Activated effector memory CD4-positive, alpha-beta T cell treated with Interleukin-2 at 50 U/mL for 16 hours (primary cell): Measurements from ENCODE around the gene ILF3.
A peak's percentile ranks its signal among the peaks of the same experiment; 100 is the strongest.
"Not testable (repeated sequence)": the region's sequence is repeated elsewhere in the genome, so short reads cannot be mapped to it uniquely, and the experiment has no call there.

ENCODE experiments used
- DNase-seq: peaks from one replicate; pipeline ENCODE4 v3.0.0-alpha.2; 2020

Gene ILF3

GRCh38 chr19:10643172-10643967 is 10.8 kb upstream of the ILF3 start:
- no peak for DNase-seq

- DNase-seq: no peak
Measured at GRCh38 chr19:10643968-10644259, 10.2 kb upstream of the ILF3 start.

- DNase-seq: peak; percentile 74
Measured at GRCh38 chr19:10644260-10645007, 9.7 kb upstream of the ILF3 start.

GRCh38 chr19:10646456-10647159 is 7.5 kb upstream of the ILF3 start:
- no peak for DNase-seq

- no peak for DNase-seq
Measured at GRCh38 chr19:10648360-10648759, 5.8 kb upstream of the ILF3 start.

- DNase-seq: no peak
Measured at GRCh38 chr19:10651851-10652250, 2.3 kb upstream of the ILF3 start.

GRCh38 chr19:10653482-10653731 is 739 bp upstream of the ILF3 start:
- no peak for DNase-seq

- peak; percentile 57 for DNase-seq
Measured at GRCh38 chr19:10654610-10655456, 687 bp downstream of the ILF3 start.

- no peak for DNase-seq
Measured at GRCh38 chr19:10655457-10656312, 1.5 kb downstream of the ILF3 start.

GRCh38 chr19:10660346-10660745 is 6.2 kb downstream of the ILF3 start:
- DNase-seq: no peak

GRCh38 chr19:10661946-10662345 is 7.8 kb downstream of the ILF3 start:
- no peak for DNase-seq

GRCh38 chr19:10662384-10663251 is 8.5 kb downstream of the ILF3 start:
- DNase-seq: no peak

GRCh38 chr19:10663252-10663563 is 9.1 kb downstream of the ILF3 start:
- DNase-seq: not testable (repeated sequence)

GRCh38 chr19:10667867-10668266 is 13.7 kb downstream of the ILF3 start:
- no peak for DNase-seq

GRCh38 chr19:10669246-10669645 is 15.1 kb downstream of the ILF3 start:
- no peak for DNase-seq

GRCh38 chr19:10670182-10670581 is 16.0 kb downstream of the ILF3 start:
- DNase-seq: no peak

GRCh38 chr19:10670876-10671804 is 17.0 kb downstream of the ILF3 start:
- no peak for DNase-seq

GRCh38 chr19:10671922-10672321 is 17.8 kb downstream of the ILF3 start:
- not testable (repeated sequence) for DNase-seq

- not testable (repeated sequence) for DNase-seq
Measured at GRCh38 chr19:10675214-10675613, 21.1 kb downstream of the ILF3 start.

- DNase-seq: no peak
Measured at GRCh38 chr19:10677751-10678150, 23.6 kb downstream of the ILF3 start.
